ENCODE measurements around the gene SOST. TPM values are rescaled to one million over a fixed set of nuclear protein-coding genes. Genes with fewer than 3 reads are reported as not detected.

The SOST gene
- total RNA-seq, 4 donors from 2014 or later, result not detected

GRCh38 chr17:43788540-43788939, 29.9 kb upstream of the SOST start:
- no peaks in the 10 kb centered on the region for H3K4me1 ChIP-seq
- no peaks in the 10 kb centered on the region for H3K9me3 ChIP-seq
- no peak overlapping the region for H3K27ac ChIP-seq
- H3K4me3 ChIP-seq, result no peak overlapping the region
- TF ChIP-seq CTCF (IDR thresholded peaks at IDR 0.05), result no peak
- TF ChIP-seq POLR2A (IDR thresholded peaks at IDR 0.05), result no peak
- no peaks in the 10 kb centered on the region for H3K36me3 ChIP-seq
- no peaks in the 10 kb centered on the region for H3K27me3 ChIP-seq
- no peak for DNase-seq

- no peaks in the 10 kb centered on the region for H3K27me3 ChIP-seq
- no peak for DNase-seq
- TF ChIP-seq CTCF (IDR thresholded peaks at IDR 0.05), result no peak
- no peak for TF ChIP-seq POLR2A (IDR thresholded peaks at IDR 0.05)
Observed at GRCh38 chr17:43787728-43788127, 29.1 kb upstream of the SOST start.

GRCh38 chr17:43784628-43785101, 26.1 kb upstream of the SOST start:
- H3K27ac ChIP-seq, result no peak overlapping the region
- no peaks in the 10 kb centered on the region for H3K36me3 ChIP-seq
- H3K9me3 ChIP-seq, result no peaks in the 10 kb centered on the region
- no peak for TF ChIP-seq CTCF (IDR thresholded peaks at IDR 0.05)
- TF ChIP-seq POLR2A (IDR thresholded peaks at IDR 0.05), result no peak
- H3K27me3 ChIP-seq, result no peaks in the 10 kb centered on the region
- peaks cover 0 to 6% (median 1%) of the 10 kb centered on the region in 4 donors for H3K4me1 ChIP-seq
- DNase-seq, result no peak
- H3K4me3 ChIP-seq, result no peak overlapping the region

More at GRCh38 chr17:43787728-43788127, 29.1 kb upstream of the SOST start:
- no peak overlapping the region for H3K27ac ChIP-seq
- no peak overlapping the region for H3K4me3 ChIP-seq
- H3K4me1 ChIP-seq, result no peaks in the 10 kb centered on the region
- H3K9me3 ChIP-seq, result no peaks in the 10 kb centered on the region
- no peaks in the 10 kb centered on the region for H3K36me3 ChIP-seq

GRCh38 chr17:43784068-43784467, 25.5 kb upstream of the SOST start:
- no peak for TF ChIP-seq POLR2A (IDR thresholded peaks at IDR 0.05)
- no peak for TF ChIP-seq CTCF (IDR thresholded peaks at IDR 0.05)

GRCh38 chr17:43782913-43783680, 24.5 kb upstream of the SOST start:
- Histone ChIP-seq H3K4me1 (peaks cover 0 to 11% (median 5%) of the 10 kb centered on the region in 4 donors), H3K27me3 (no peaks in the 10 kb centered on the region), H3K4me3 (no peak overlapping the region), H3K9me3 (no peaks in the 10 kb centered on the region), H3K36me3 (no peaks in the 10 kb centered on the region), H3K27ac (no peak overlapping the region)
- DNase-seq, result no peak
- no peak for TF ChIP-seq CTCF (IDR thresholded peaks at IDR 0.05)
- no peak for TF ChIP-seq POLR2A (IDR thresholded peaks at IDR 0.05)

More at GRCh38 chr17:43784068-43784467, 25.5 kb upstream of the SOST start:
- H3K27ac ChIP-seq, result no peak overlapping the region
- H3K9me3 ChIP-seq, result no peaks in the 10 kb centered on the region
- H3K27me3 ChIP-seq, result no peaks in the 10 kb centered on the region
- no peaks in the 10 kb centered on the region for H3K36me3 ChIP-seq
- DNase-seq, result no peak
- H3K4me3 ChIP-seq, result no peak overlapping the region
- H3K4me1 ChIP-seq, result peaks cover 0 to 11% (median 5%) of the 10 kb centered on the region in 4 donors
